Mucosa of descending colon (tissue), 3 donors: ENCODE measurements around the gene HNMT. TPM values are rescaled to one million over a fixed set of nuclear protein-coding genes. Genes with fewer than 3 reads are reported as not detected.

Source experiments
- ATAC-seq: fragments of 200-7000 bp; cut with Tn5 transposase; one replicate; pipeline ENCODE4 v1.9.1; 2020; ENCODE audit warnings: mild to moderate bottlenecking, moderate library complexity
- DNase-seq, 3 donors: peaks; one replicate each; pipeline ENCODE4 v3.0.0-alpha.2; 2020
- H3K36me3 ChIP-seq: fragments of 200-600 bp; one replicate; pipeline ENCODE4 v1.8.0; 2021; ENCODE audit warnings: low read depth, mild to moderate bottlenecking
- H3K4me1 ChIP-seq: fragments of 200-600 bp; one replicate; pipeline ENCODE4 v1.8.0; 2021; ENCODE audit warnings: low read depth, mild to moderate bottlenecking
- H3K4me3 ChIP-seq: fragments of 200-600 bp; one replicate; pipeline ENCODE4 v1.8.0; 2021; ENCODE audit warnings: mild to moderate bottlenecking
- H3K9me3 ChIP-seq: fragments of 200-600 bp; one replicate; pipeline ENCODE4 v1.8.0; 2021; ENCODE audit warnings: mild to moderate bottlenecking
- intact Hi-C, 2 donors: fragments of 100-400 bp; cut with DNase I in 1 of 2; cut with micrococcal nuclease in 1 of 2; formaldehyde crosslinking; loops; one replicate each; pipeline versions ENCODE4 v1.11.0 to v1.11.1; 2022; cut with DNase I, micrococcal nuclease
- total RNA-seq, 3 donors: library from RNA; stranded (reverse); fragmentation: NEBNext Ultra II Directional in 2 of 3; extraction: Animal tissue kit (Norgen Biotek cat#: 25700) in 2 of 3; gene quantifications; one replicate each; pipeline versions ENCODE4 v1.2.1 to v1.2.4, GENCODE V29; 2021 to 2023
- TF ChIP-seq, protein P1 (sequence below): fragments of 200-600 bp; IDR thresholded peaks from one replicate; pipeline ENCODE4 v1.8.0; 2022; ENCODE audit warnings: antibody characterized with exemption, mild to moderate bottlenecking
- donor health status: DM: no; HTN: no; CAD: no; lungs with moderate emphysema.
- donor health status: DM: no; HTN: no; CAD: no.
- donor health status: DM: no; HTN: yes; CAD: no.

The HNMT gene
- total RNA-seq, 3 donors from 2014 or later = 42.6 to 114 (median 62.9) TPM

DNA sequence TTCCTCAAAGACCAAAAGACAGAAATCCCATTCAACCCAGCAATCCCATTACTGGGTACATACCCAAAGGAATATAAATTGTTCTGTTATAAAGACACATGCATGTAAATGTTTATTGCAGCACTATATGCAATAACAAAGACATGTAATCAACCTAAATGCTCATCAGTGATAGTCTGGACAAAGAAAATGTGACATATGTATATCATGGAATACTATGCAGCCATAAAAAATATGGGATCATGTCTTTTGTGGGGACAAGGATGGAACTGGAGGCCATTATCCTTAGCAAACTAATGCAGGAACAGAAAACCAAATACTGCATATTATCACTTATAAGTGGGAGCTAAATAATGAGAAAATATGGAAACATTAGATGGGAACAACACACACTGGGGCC, 2.7 kb upstream of the HNMT start:
- Histone ChIP-seq H3K9me3 (no peaks in the 10 kb centered on the region), H3K36me3 (no peaks in the 10 kb centered on the region), H3K4me1 (peaks cover 7% of the 10 kb centered on the region), H3K4me3 (no peak overlapping the region)
- TF ChIP-seq, protein P1, sequence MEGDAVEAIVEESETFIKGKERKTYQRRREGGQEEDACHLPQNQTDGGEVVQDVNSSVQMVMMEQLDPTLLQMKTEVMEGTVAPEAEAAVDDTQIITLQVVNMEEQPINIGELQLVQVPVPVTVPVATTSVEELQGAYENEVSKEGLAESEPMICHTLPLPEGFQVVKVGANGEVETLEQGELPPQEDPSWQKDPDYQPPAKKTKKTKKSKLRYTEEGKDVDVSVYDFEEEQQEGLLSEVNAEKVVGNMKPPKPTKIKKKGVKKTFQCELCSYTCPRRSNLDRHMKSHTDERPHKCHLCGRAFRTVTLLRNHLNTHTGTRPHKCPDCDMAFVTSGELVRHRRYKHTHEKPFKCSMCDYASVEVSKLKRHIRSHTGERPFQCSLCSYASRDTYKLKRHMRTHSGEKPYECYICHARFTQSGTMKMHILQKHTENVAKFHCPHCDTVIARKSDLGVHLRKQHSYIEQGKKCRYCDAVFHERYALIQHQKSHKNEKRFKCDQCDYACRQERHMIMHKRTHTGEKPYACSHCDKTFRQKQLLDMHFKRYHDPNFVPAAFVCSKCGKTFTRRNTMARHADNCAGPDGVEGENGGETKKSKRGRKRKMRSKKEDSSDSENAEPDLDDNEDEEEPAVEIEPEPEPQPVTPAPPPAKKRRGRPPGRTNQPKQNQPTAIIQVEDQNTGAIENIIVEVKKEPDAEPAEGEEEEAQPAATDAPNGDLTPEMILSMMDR = no peak
- ATAC-seq = no peak
- no peak for DNase-seq
- intact Hi-C loops = no loop called here

DNA sequence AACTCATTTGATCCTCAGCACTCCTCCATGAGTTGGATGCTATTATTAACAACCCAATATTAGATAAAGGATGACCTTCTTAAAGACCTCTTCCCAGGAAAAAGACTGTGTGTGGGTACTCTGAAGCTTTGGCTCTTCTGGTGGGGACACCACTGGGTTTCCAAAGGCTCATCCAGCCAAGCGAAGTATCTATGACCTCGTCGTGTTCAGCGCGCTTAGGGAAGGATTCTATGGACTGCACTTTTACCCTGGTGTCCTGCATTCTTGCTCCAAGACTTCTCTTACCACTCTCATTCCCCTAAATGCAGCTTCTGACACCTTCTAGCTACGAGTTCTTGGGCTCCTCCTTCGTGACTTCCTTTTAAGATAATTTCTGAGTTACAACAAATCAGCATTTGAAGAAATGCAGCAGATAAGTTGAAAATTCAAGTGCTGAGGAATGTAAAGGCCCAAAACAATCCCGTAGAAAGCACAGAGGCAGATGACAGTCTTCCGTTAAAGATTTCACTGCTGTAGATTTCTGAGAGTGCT, 673 bp upstream of the HNMT start:
- H3K4me3 ChIP-seq = no peak overlapping the region
- intact Hi-C loops = no loop called here
- DNase-seq (peak in 2 of 3 donors; percentile 26 to 35), ATAC-seq (peak; percentile 35)
- H3K4me1 ChIP-seq = peaks cover 7% of the 10 kb centered on the region
- no peaks in the 10 kb centered on the region for H3K36me3 ChIP-seq
- TF ChIP-seq, protein P1 = no peak
- no peaks in the 10 kb centered on the region for H3K9me3 ChIP-seq

DNA sequence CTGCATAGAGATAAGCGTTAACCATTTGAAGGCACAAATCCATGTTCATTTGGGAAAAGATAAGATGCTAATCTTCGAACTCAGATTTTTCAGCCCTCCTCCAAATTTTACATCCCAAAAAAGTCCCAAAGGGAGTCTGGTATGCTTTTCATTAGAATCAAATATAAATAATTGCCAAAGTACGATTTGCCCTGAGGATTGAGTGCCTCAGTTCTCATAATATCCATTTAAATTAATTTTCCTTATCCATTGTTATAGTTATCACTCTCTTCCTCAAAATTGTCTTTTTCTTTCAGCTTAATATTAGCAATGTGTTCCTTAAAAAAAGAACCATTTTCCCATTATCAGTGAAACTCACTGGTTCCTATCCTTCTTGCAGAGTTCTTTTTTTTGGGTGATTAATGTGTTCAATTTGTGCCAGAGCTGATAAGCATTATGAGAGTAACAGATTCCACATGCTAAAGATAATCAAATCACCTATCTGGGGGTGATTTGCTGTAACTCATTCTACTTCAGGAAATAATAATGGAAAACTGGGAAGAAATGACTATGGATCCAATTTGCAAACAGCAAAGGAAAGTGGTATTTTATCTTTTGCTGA, 686 bp downstream of the HNMT start:
- no peaks in the 10 kb centered on the region for H3K9me3 ChIP-seq
- DNase-seq (no peak), ATAC-seq (no peak)
- peaks cover 17% of the 10 kb centered on the region for H3K4me1 ChIP-seq
- no peaks in the 10 kb centered on the region for H3K36me3 ChIP-seq
- peak overlapping the region; percentile 3 for H3K4me3 ChIP-seq
- intact Hi-C loops = no loop called here
- TF ChIP-seq, protein P1 = no peak

DNA sequence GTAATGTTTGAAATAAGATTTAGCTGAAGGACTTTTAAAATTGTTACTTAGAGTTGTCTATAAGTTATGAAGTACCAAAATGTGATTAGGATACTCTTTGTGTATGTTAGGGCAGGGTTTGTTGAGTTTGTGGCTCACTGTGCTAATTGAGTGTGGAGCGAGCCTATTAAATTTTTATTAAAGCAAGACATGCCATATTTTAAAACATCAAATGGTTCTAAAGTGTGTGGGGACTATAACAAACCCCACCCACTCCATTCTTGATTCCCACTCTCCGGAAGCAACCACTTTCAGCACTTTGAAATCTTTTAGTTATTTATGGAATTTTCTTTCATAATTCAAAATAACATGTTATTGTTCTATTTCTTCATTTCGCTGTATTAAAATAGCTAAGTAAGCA, 1.8 kb downstream of the HNMT start:
- no peak for ATAC-seq
- intact Hi-C loops = no loop called here
- TF ChIP-seq, protein P1 = no peak
- no peak overlapping the region for H3K4me3 ChIP-seq
- H3K36me3 ChIP-seq = no peaks in the 10 kb centered on the region
- H3K9me3 ChIP-seq = no peaks in the 10 kb centered on the region
- DNase-seq = no peak
- peaks cover 17% of the 10 kb centered on the region for H3K4me1 ChIP-seq

DNA sequence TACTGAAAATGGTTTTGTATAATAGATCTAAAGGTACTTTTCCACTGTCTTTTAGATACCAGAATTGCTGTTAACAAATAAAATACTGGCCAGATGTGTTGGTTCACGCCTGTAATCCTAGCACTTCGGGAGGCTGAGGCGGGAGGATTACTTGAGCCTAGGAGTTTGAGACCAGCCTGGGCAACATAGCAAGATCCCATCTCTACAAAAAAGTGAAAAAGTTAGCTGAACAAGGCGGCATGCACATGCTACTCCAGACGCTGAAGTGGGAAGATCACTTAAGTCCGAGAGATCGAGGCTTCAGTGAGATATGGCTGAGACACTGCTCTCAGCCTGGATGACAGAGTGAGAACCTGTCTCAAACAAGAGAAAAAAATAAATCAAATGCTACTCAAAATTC, 2.8 kb downstream of the HNMT start:
- H3K4me1 ChIP-seq = peaks cover 17% of the 10 kb centered on the region
- no peak overlapping the region for H3K4me3 ChIP-seq
- intact Hi-C loops = no loop called here

More for the DNA sequence above, 2.8 kb downstream of the HNMT start:
- Histone ChIP-seq H3K36me3 (no peaks in the 10 kb centered on the region), H3K9me3 (no peaks in the 10 kb centered on the region)
- DNase-seq (peak in 1 of 3 donors; percentile 20), ATAC-seq (no peak)
- TF ChIP-seq, protein P1 = no peak
